HepG2 (cell line): Measurements from ENCODE around the gene NOG. TPM values are rescaled to one million over a fixed set of nuclear protein-coding genes. Genes with fewer than 3 reads are reported as not detected.
A peak's percentile ranks its signal among the peaks of the same experiment; 100 is the strongest.

Source experiments
- ATF4 ChIP-seq, 2 experiments: fragments of 450-650 bp in 1 of 2; sonication (generic) in 1 of 2; formaldehyde crosslinking; IDR thresholded peaks; 2 replicates each; pipeline versions ENCODE4 v1.5.0 to v1.8.0; 2020 to 2022; ENCODE audit warnings: mild to moderate bottlenecking in 1 of 2, missing genetic modification reagents in 1 of 2
- ATF6 ChIP-seq: sonication (generic); formaldehyde crosslinking; conservative IDR thresholded peaks from 2 replicates; pipeline ENCODE4 v1.4.0; 2020; ENCODE audit warnings: missing genetic modification reagents
- EZH2 ChIP-seq: conservative IDR thresholded peaks from 2 replicates; pipeline ENCODE4 v1.6.1; 2012; ENCODE audit warnings: mild to moderate bottlenecking, low read depth, low read length, moderate library complexity
- GATA4 ChIP-seq: sonication (generic); IDR thresholded peaks from 2 replicates; pipeline ENCODE4 v1.6.1; 2016; ENCODE audit warnings: antibody characterized with exemption, low read depth, borderline replicate concordance
- NCOA1 ChIP-seq: sonication (generic); formaldehyde crosslinking; IDR thresholded peaks from 2 replicates; pipeline ENCODE4 v1.9.0; 2021; ENCODE audit warnings: missing genetic modification reagents
- POLR2A ChIP-seq, 2 experiments: IDR thresholded peaks; 2 replicates each; pipeline ENCODE4 v1.6.1; 2011; ENCODE audit warnings: low read depth in 2 of 2, low read length in 2 of 2, mild to moderate bottlenecking in 1 of 2, moderate library complexity in 1 of 2; ENCODE audit not compliant: insufficient read depth in 1 of 2
- SAFB2 ChIP-seq: sonication (generic); formaldehyde crosslinking; IDR thresholded peaks from 2 replicates; pipeline ENCODE4 v1.5.1; 2020; ENCODE audit warnings: missing genetic modification reagents, low read depth, mild to moderate bottlenecking, borderline replicate concordance
- SMARCC2 ChIP-seq: fragments of 450-650 bp; IDR thresholded peaks from 2 replicates; pipeline ENCODE4 v1.6.1; 2017; ENCODE audit warnings: antibody characterized with exemption, mild to moderate bottlenecking
- SNAPC2 ChIP-seq: sonication (generic); formaldehyde crosslinking; IDR thresholded peaks from 2 replicates; pipeline ENCODE4 v1.8.1; 2022; ENCODE audit warnings: mild to moderate bottlenecking, missing genetic modification reagents
- ZBTB42 ChIP-seq: sonication (generic); formaldehyde crosslinking; IDR thresholded peaks from 2 replicates; pipeline ENCODE4 v1.5.0; 2020; ENCODE audit warnings: mild to moderate bottlenecking, missing genetic modification reagents
- ZBTB8A ChIP-seq: sonication (generic); formaldehyde crosslinking; IDR thresholded peaks from 2 replicates; pipeline ENCODE4 v1.4.0; 2020; ENCODE audit warnings: mild to moderate bottlenecking, low read depth, missing genetic modification reagents, borderline replicate concordance
- ZC3H13 ChIP-seq: sonication (generic); formaldehyde crosslinking; IDR thresholded peaks from 2 replicates; pipeline ENCODE4 v1.8.1; 2023; ENCODE audit warnings: mild to moderate bottlenecking, missing genetic modification reagents, moderate library complexity
- ZFP90 ChIP-seq: sonication (generic); formaldehyde crosslinking; IDR thresholded peaks from 2 replicates; pipeline ENCODE4 v1.8.0; 2022; ENCODE audit warnings: missing genetic modification reagents, mild to moderate bottlenecking, inconsistent platforms, borderline replicate concordance
- ZFYVE20 ChIP-seq: sonication (generic); formaldehyde crosslinking; IDR thresholded peaks from 2 replicates; pipeline ENCODE4 v1.8.0; 2023; ENCODE audit warnings: low read depth, mild to moderate bottlenecking, moderate library complexity, missing genetic modification reagents, borderline replicate concordance
- ZNF232 ChIP-seq: sonication (generic); formaldehyde crosslinking; IDR thresholded peaks from 2 replicates; pipeline ENCODE4 v1.4.0; 2020; ENCODE audit warnings: missing genetic modification reagents, borderline replicate concordance
- ZNF33B ChIP-seq: sonication (generic); formaldehyde crosslinking; IDR thresholded peaks from 2 replicates; pipeline ENCODE4 v1.5.1; 2020; ENCODE audit warnings: mild to moderate bottlenecking, missing genetic modification reagents
- ZNF563 ChIP-seq: sonication (generic); formaldehyde crosslinking; IDR thresholded peaks from 2 replicates; pipeline ENCODE4 v1.8.0; 2022; ENCODE audit warnings: mild to moderate bottlenecking, moderate library complexity, missing genetic modification reagents
- ZNF646 ChIP-seq: sonication (generic); formaldehyde crosslinking; IDR thresholded peaks from 2 replicates; pipeline ENCODE4 v1.9.0; 2021; ENCODE audit warnings: mild to moderate bottlenecking, missing genetic modification reagents
- polyA plus RNA-seq, 8 experiments: library from polyadenylated mRNA; depleted of rRNA in 3 of 8; stranded (reverse) in 7 of 8; unstranded in 1 of 8; fragments of >200 nt; fragmentation: Illumina TruSeq in 4 of 8; extraction: Trizol in 4 of 8; gene quantifications; 2 replicates each; pipeline versions ENCODE4 v1.2.1 to v1.2.3, GENCODE V29; 2011 to 2016; ENCODE audit warnings: low read depth in 4 of 8, missing spikeins in 1 of 8, mixed read lengths in 1 of 8; ENCODE audit not compliant: insufficient read depth in 1 of 8
- total RNA-seq, 5 experiments: library from RNA; depleted of rRNA; stranded (reverse); fragments of >200 nt; fragmentation: Illumina TruSeq; extraction: Trizol; gene quantifications; 2 replicates each; pipeline ENCODE4 v1.2.3, GENCODE V29; 2016; ENCODE audit warnings: low read depth in 1 of 5

Gene NOG
- total and polyA plus RNA-seq, 2 of the 13 experiments (the other 11 are each of a cell fraction or from before 2014, with no cell fraction given), result not detected

DNA sequence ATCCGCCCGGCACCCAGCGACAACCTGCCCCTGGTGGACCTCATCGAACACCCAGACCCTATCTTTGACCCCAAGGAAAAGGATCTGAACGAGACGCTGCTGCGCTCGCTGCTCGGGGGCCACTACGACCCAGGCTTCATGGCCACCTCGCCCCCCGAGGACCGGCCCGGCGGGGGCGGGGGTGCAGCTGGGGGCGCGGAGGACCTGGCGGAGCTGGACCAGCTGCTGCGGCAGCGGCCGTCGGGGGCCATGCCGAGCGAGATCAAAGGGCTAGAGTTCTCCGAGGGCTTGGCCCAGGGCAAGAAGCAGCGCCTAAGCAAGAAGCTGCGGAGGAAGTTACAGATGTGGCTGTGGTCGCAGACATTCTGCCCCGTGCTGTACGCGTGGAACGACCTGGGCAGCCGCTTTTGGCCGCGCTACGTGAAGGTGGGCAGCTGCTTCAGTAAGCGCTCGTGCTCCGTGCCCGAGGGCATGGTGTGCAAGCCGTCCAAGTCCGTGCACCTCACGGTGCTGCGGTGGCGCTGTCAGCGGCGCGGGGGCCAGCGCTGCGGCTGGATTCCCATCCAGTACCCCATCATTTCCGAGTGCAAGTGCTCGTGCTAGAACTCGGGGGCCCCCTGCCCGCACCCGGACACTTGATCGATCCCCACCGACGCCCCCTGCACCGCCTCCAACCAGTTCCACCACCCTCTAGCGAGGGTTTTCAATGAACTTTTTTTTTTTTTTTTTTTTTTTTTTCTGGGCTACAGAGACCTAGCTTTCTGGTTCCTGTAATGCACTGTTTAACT, 1.0 kb downstream of the NOG start (continued):
- 0 out of 2 replicates have a peak, but pooled peaks have one; percentile 63 for TF ChIP-seq ZFYVE20 (CRISPR knock-in tag)
- TF ChIP-seq ZNF646 (CRISPR knock-in tag), result no peak
- no peak for TF ChIP-seq ZBTB8A (CRISPR knock-in tag)
- no peak for TF ChIP-seq POLR2A (IDR thresholded peaks at IDR 0.05; ENCODE audit: insufficient read depth in 1 of 2, low read depth in 2 of 2, low read length in 2 of 2)
- TF ChIP-seq SAFB2 (CRISPR knock-in tag), result no peak
- no peak for TF ChIP-seq ZNF232 (CRISPR knock-in tag)
- no peak for TF ChIP-seq ZC3H13 (CRISPR knock-in tag)
- no peak for TF ChIP-seq GATA4
- no peak for TF ChIP-seq SNAPC2
- TF ChIP-seq ATF4 (CRISPR knock-in tag; IDR thresholded peaks at IDR 0.05), result no peak
- no peak for TF ChIP-seq ZFP90
- TF ChIP-seq ZNF33B (CRISPR knock-in tag), result no peak
- TF ChIP-seq EZH2, result peak; percentile 63; the same call in 1 of the 2 replicates
- no peak for TF ChIP-seq SMARCC2
- TF ChIP-seq ZNF563, result no peak
- TF ChIP-seq NCOA1 (CRISPR knock-in tag), result no peak
- TF ChIP-seq ZBTB42 (CRISPR knock-in tag), result no peak
- no peak for TF ChIP-seq ATF6 (CRISPR knock-in tag)
